Tibial artery (tissue), 4 donors: ENCODE data around the gene OR5H14.
"Not testable (repeated sequence)": the region's sequence is repeated elsewhere in the genome, so short reads cannot be mapped to it uniquely, and the experiment has no call there.

Experiments
- DNase-seq, 2 donors: peaks; one replicate each; pipeline ENCODE4 v3.0.0-alpha.2; 2019
- H3K27ac ChIP-seq, 2 donors: fragments of 200-600 bp; sonication (generic) in 1 of 2; 1 replicate in 1 of 2; 2 replicates in 1 of 2; pipeline ENCODE4 v1.5.1; 2018 to 2019; ENCODE audit warnings: mild to moderate bottlenecking in 1 of 2
- H3K27me3 ChIP-seq, 2 donors: fragments of 200-600 bp; sonication (generic) in 1 of 2; one replicate each; pipeline versions ENCODE4 v1.5.1 to v1.6.0; 2016 to 2019
- H3K36me3 ChIP-seq, 3 donors: fragments of 200-600 bp; sonication (generic) in 2 of 3; one replicate each; pipeline ENCODE4 v1.5.1; 2016 to 2019; ENCODE audit warnings: mild to moderate bottlenecking in 2 of 3
- H3K4me1 ChIP-seq, 4 donors: fragments of 200-600 bp; sonication (generic) in 2 of 4; 1 replicate in 3 of 4; 2 replicates in 1 of 4; pipeline ENCODE4 v1.5.1; 2016 to 2019
- H3K4me3 ChIP-seq, 2 donors: fragments of 200-600 bp; sonication (generic) in 1 of 2; 1 replicate in 1 of 2; 2 replicates in 1 of 2; pipeline ENCODE4 v1.5.1; 2018 to 2019; ENCODE audit warnings: mild to moderate bottlenecking in 2 of 2
- H3K9me3 ChIP-seq, 3 donors: fragments of 200-600 bp; sonication (generic) in 1 of 3; one replicate each; pipeline ENCODE4 v1.5.1; 2016 to 2019
- intact Hi-C: fragments of 100-400 bp; cut with DNase I; formaldehyde crosslinking; loops from one replicate; pipeline ENCODE4 v1.15.0; 2023; ENCODE audit warnings: low total_unique reads
- TF ChIP-seq, protein P1 (sequence below), 2 experiments: fragments of 200-600 bp in 1 of 2; fragments of 450-650 bp in 1 of 2; IDR thresholded peaks; one replicate each; pipeline ENCODE4 v1.5.1; 2017 to 2019; ENCODE audit warnings: antibody characterized with exemption in 2 of 2, mild to moderate bottlenecking in 1 of 2, moderate library complexity in 1 of 2

OR5H14 gene

DNA sequence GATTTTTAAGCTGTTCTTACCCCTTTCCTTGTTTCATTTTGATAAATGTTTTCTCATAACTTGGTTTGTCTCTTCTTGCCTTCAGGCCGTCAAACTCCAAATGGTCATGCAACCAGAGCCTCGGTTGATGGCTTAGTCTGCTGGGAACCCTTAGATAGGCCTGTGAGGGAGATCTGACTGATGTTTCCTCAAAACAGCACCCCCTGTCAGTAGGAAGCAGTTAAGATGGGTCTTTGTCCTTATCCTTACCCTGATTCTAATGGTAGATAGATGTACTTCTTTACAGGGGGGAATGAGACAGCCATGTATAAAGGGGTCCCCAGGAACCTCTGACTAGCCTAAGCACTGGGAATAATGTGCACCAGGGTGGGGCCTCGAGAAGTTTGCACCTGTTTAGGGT, 33.0 kb upstream of the OR5H14 start:
- Histone ChIP-seq H3K27ac (no peak overlapping the region), H3K27me3 (no peaks in the 10 kb centered on the region), H3K4me1 (no peaks in the 10 kb centered on the region), H3K4me3 (no peak overlapping the region), H3K36me3 (no peaks in the 10 kb centered on the region), H3K9me3 (peaks cover 0 to 7% (median 0%) of the 10 kb centered on the region in 3 donors)
- TF ChIP-seq, protein P1, sequence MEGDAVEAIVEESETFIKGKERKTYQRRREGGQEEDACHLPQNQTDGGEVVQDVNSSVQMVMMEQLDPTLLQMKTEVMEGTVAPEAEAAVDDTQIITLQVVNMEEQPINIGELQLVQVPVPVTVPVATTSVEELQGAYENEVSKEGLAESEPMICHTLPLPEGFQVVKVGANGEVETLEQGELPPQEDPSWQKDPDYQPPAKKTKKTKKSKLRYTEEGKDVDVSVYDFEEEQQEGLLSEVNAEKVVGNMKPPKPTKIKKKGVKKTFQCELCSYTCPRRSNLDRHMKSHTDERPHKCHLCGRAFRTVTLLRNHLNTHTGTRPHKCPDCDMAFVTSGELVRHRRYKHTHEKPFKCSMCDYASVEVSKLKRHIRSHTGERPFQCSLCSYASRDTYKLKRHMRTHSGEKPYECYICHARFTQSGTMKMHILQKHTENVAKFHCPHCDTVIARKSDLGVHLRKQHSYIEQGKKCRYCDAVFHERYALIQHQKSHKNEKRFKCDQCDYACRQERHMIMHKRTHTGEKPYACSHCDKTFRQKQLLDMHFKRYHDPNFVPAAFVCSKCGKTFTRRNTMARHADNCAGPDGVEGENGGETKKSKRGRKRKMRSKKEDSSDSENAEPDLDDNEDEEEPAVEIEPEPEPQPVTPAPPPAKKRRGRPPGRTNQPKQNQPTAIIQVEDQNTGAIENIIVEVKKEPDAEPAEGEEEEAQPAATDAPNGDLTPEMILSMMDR (IDR thresholded peaks at IDR 0.05) = no peak
- no peak for DNase-seq
- intact Hi-C loops = no loop called here

DNA sequence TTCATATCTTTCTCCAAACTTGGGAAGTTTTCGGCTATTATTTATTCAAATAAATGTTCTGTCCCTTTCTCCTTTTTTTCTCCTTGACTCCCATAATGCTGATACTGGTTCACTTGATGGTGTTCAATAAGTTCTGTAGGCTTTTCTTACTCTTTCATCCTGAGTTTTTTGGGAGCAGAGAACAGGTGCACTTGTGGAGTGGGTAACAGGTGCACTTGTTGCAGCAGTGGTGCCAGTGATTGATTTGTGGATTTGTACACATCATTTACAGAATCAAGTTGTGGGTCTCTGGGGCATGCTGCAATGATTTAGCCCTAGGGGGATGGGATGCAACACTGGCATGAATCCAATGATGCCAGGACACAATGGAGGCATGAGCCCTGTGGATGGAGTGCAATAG, 31.6 kb upstream of the OR5H14 start:
- H3K9me3 ChIP-seq = peaks cover 0 to 7% (median 0%) of the 10 kb centered on the region in 3 donors
- H3K4me3 ChIP-seq = no peak overlapping the region
- no peaks in the 10 kb centered on the region for H3K4me1 ChIP-seq
- intact Hi-C loops = no loop called here
- DNase-seq = no peak
- no peak overlapping the region for H3K27ac ChIP-seq
- no peaks in the 10 kb centered on the region for H3K27me3 ChIP-seq
- TF ChIP-seq, protein P1 (IDR thresholded peaks at IDR 0.05) = no peak
- H3K36me3 ChIP-seq = no peaks in the 10 kb centered on the region

DNA sequence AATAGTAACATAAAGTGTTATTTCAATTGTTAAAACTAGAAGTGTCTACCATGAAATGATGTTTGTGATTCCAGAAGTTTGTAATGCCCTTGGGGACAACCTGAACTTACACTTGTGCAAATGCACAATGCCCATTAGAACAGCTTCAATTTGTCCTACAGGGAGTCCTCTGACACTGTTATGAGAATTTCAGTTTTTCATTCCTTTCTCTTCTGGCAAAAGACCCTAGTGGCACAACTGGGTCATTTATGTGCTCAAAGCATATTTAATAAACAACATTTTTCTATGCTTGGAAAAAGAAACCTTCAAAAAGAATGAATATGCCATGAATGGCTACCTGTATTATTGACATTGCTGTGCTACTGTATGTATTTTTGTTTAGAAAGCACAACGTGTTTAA, 16.9 kb upstream of the OR5H14 start, which contains the start of gene OR5H1:
Gene OR5H1, plus strand, starts transcription at position 301 of the 400 bp plus-strand sequence. CDS start 1,977 bp downstream, outside the sequence.
- Histone ChIP-seq H3K36me3 (no peaks in the 10 kb centered on the region), H3K4me1 (no peaks in the 10 kb centered on the region), H3K27me3 (no peaks in the 10 kb centered on the region), H3K27ac (no peak within 1 kb of the TSS), H3K9me3 (no peaks in the 10 kb centered on the region), H3K4me3 (no peak within 1 kb of the TSS)
- TF ChIP-seq, protein P1 (IDR thresholded peaks at IDR 0.05) = no peak
- intact Hi-C loops = no loop called here
- no peak for DNase-seq

DNA sequence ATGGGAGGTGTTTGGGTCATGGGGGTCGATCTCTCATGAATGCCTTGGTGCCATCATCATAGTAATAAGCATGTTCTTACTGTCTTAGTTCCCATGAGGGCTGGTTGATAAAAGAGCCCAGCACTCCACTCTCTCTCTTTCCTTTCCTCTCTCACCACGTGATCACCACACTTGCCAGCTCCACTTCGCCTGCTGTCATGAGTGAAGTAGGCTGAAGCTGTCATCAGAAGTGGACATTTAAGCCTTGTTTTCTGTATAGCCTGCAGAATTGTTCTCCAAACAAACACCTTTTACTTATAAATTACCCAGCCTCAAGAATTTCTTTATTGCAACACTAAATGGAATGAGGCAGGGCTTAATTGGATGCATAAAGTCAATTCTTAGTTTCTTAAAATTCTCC, 10.6 kb upstream of the OR5H14 start:
- DNase-seq = no peak
- Histone ChIP-seq H3K27me3 (no peaks in the 10 kb centered on the region), H3K9me3 (no peaks in the 10 kb centered on the region), H3K4me3 (no peak overlapping the region), H3K4me1 (no peaks in the 10 kb centered on the region), H3K27ac (no peak overlapping the region), H3K36me3 (no peaks in the 10 kb centered on the region)
- TF ChIP-seq, protein P1 (IDR thresholded peaks at IDR 0.05) = no peak
- intact Hi-C loops = no loop called here

DNA sequence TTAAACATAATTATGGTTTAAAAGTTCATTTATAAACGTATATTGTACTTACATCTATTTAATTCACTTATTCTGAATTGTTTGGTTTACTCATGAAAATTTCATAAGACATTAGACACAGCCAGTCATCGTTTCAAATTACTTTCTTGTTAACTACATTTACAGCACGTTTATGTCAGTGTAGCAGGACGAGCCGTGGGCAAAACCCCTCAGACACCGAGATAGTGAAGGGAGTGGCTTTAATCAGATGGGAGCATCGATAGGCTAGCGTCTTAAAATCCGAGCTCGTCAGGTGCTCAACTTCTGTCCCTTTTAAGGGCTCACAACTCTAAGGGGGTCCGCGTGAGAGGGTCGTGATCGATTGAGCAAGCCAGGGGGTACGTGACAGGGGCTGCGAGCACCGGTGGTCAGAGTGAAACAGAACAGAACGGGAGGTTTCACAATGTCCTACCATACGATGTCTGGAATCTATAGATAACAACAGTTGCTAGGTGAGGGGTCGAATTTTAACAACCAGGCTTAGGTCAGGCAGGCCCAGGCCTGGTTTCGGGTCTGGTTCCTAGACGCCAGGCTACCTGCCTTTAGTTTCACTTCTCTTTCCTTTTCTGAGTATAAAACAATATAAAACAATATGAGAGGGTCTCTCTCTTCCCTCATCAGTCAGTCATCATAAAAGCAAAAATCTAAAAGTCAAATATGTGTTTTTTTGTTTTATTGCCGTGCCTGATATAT, 9.3 kb upstream of the OR5H14 start:
- H3K36me3 ChIP-seq, H3K9me3 ChIP-seq, DNase-seq, intact Hi-C loops, H3K4me3 ChIP-seq, H3K4me1 ChIP-seq, H3K27ac ChIP-seq, H3K27me3 ChIP-seq: not testable (repeated sequence)

DNA sequence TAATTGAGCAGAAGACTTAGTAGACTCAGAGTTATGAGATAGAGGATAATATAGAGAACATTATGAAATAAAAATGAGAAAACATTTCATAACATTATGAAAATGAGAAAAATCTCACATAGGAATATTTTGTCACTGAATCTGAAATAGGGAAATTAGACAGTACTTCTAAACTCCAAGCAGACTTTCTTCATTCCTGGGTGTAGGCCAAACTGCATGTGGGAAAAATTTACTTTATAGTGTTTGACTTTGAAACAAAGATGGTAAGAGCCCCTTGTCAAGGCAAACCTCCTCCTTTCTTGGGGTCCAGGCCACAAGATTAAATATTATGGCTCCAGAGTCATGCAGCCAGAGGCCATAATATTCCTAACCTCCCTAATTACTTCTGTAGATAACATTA, 6.7 kb upstream of the OR5H14 start:
- no peaks in the 10 kb centered on the region for H3K36me3 ChIP-seq
- H3K4me3 ChIP-seq = no peak overlapping the region
- DNase-seq = no peak
- H3K9me3 ChIP-seq = no peaks in the 10 kb centered on the region
- H3K27me3 ChIP-seq = no peaks in the 10 kb centered on the region
- no peaks in the 10 kb centered on the region for H3K4me1 ChIP-seq
- intact Hi-C loops = no loop called here
- H3K27ac ChIP-seq = no peak overlapping the region
- TF ChIP-seq, protein P1 (IDR thresholded peaks at IDR 0.05) = no peak
